HEK293 (cell line): ENCODE results near the gene FUBP3.

Experiments
- PATZ1 ChIP-seq: fragments of 450-650 bp; formaldehyde crosslinking; IDR thresholded peaks from 2 replicates; pipeline ENCODE4 v1.5.1; 2016; ENCODE audit warnings: missing biosample characterization, missing genetic modification characterization
- REST ChIP-seq: fragments of 450-650 bp; formaldehyde crosslinking; IDR thresholded peaks from 2 replicates; pipeline ENCODE4 v1.5.1; 2016; ENCODE audit warnings: missing biosample characterization, missing genetic modification characterization
- ZNF514 ChIP-seq: fragments of 450-650 bp; formaldehyde crosslinking; IDR thresholded peaks from 2 replicates; pipeline ENCODE4 v1.5.1; 2016; ENCODE audit warnings: missing biosample characterization, missing genetic modification characterization

- TF ChIP-seq REST (tag by site-specific recombination) = no peak
- no peak for TF ChIP-seq PATZ1
- TF ChIP-seq ZNF514 (tag by site-specific recombination) = no peak
Observed at GRCh38 chr9:130627896-130628792, 48.8 kb downstream of the FUBP3 start.
